IMR-90 (cell line): ENCODE results near the gene TMPRSS3. TPM values are rescaled to one million over a fixed set of nuclear protein-coding genes. Genes with fewer than 3 reads are reported as not detected.

Experiments
- ATAC-seq: fragments of 200-7000 bp; cut with Tn5 transposase; 2 replicates; pipeline ENCODE4 v1.9.1; 2020; ENCODE audit warnings: low read depth, mild to moderate bottlenecking, moderate library complexity
- BruUV-seq: library from RNA; stranded (reverse); fragments of 400-500 nt; replicated peaks from 2 replicates; lab custom pipeline; 2021; lab: Mats Ljungman, UMichigan
- CTCF ChIA-PET: fragments of 300-600 bp; formaldehyde crosslinking; extraction: SDS; loops from one replicate; lab custom pipeline; 2021; ENCODE audit warnings: antibody characterized with exemption; lab: Yijun Ruan, JAX
- POLR2A ChIA-PET: fragments of 300-600 bp; sonication (Branson Sonifier 250); formaldehyde crosslinking; loops from one replicate; lab custom pipeline; 2022; ENCODE audit warnings: antibody characterized with exemption; ENCODE audit not compliant: unreplicated experiment; lab: Charles Lee
- DNase-seq: peaks from one replicate; pipeline ENCODE4 v3.0.0; 2013
- H2AFZ ChIP-seq: replicated peaks from 2 replicates; pipeline ENCODE3; 2013; ENCODE audit warnings: low read length, mild to moderate bottlenecking; ENCODE audit not compliant: poor library complexity
- H2AK5ac ChIP-seq: 2 replicates; pipeline ENCODE4 v1.6.1; 2013; ENCODE audit warnings: low read depth, low read length, inconsistent platforms
- H2AK9ac ChIP-seq: replicated peaks from 2 replicates; pipeline ENCODE3; 2013; ENCODE audit warnings: mild to moderate bottlenecking, low read depth, low read length, moderate library complexity; ENCODE audit not compliant: poor library complexity
- H2BK120ac ChIP-seq: 2 replicates; pipeline ENCODE4 v1.6.1; 2013; ENCODE audit warnings: low read depth, low read length, inconsistent platforms
- H2BK15ac ChIP-seq: 3 replicates; pipeline ENCODE4 v1.6.1; 2013; ENCODE audit warnings: low read depth, low read length, inconsistent platforms
- H2BK20ac ChIP-seq: 2 replicates; pipeline ENCODE4 v1.6.1; 2013; ENCODE audit warnings: low read depth, mild to moderate bottlenecking, inconsistent platforms, low read length, moderate library complexity
- H2BK5ac ChIP-seq: 2 replicates; pipeline ENCODE4 v1.6.1; 2013; ENCODE audit warnings: mild to moderate bottlenecking, low read depth, low read length, inconsistent platforms; ENCODE audit not compliant: poor library complexity, severe bottlenecking
- H3K14ac ChIP-seq: replicated peaks from 2 replicates; pipeline ENCODE4 v1.6.1; 2013; ENCODE audit warnings: low read depth, low read length, inconsistent platforms
- H3K18ac ChIP-seq: 2 replicates; pipeline ENCODE4 v1.6.1; 2013; ENCODE audit warnings: low read depth, low read length, control low read depth
- H3K23ac ChIP-seq: 2 replicates; pipeline ENCODE4 v1.6.1; 2013; ENCODE audit warnings: low read depth, low read length, inconsistent platforms
- H3K27ac ChIP-seq: 2 replicates; pipeline ENCODE4 v1.5.1; 2013; ENCODE audit warnings: mild to moderate bottlenecking, control low read depth, low read length; ENCODE audit not compliant: insufficient read depth
- H3K27me3 ChIP-seq: 2 replicates; pipeline ENCODE4 v1.6.1; 2013; ENCODE audit warnings: low read length; ENCODE audit not compliant: control insufficient read depth, insufficient read depth
- H3K36me3 ChIP-seq: 2 replicates; pipeline ENCODE4 v1.6.1; 2013; ENCODE audit warnings: low read length, mixed read lengths; ENCODE audit not compliant: control insufficient read depth, insufficient read depth
- H3K4ac ChIP-seq: 2 replicates; pipeline ENCODE4 v1.6.1; 2013; ENCODE audit warnings: low read depth, low read length, inconsistent platforms
- H3K4me1 ChIP-seq: 2 replicates; pipeline ENCODE4 v1.6.1; 2013; ENCODE audit warnings: low read length, mixed read lengths; ENCODE audit not compliant: control insufficient read depth, insufficient read depth
- H3K4me2 ChIP-seq: 2 replicates; pipeline ENCODE4 v1.6.1; 2013; ENCODE audit warnings: low read depth, mild to moderate bottlenecking, control low read depth, low read length, moderate library complexity
- H3K4me3 ChIP-seq: 2 replicates; pipeline ENCODE4 v1.5.1; 2013; ENCODE audit warnings: low read depth, mild to moderate bottlenecking, control low read depth, low read length, moderate library complexity; ENCODE audit not compliant: insufficient read depth
- H3K56ac ChIP-seq: 2 replicates; pipeline ENCODE4 v1.6.1; 2013; ENCODE audit warnings: low read length, inconsistent platforms; ENCODE audit not compliant: insufficient read depth; ENCODE audit errors: extremely low read depth
- H3K79me1 ChIP-seq, 2 experiments: 2 replicates each; pipeline ENCODE4 v1.6.1; 2013; ENCODE audit warnings: low read length in 2 of 2, inconsistent platforms in 1 of 2, low read depth in 1 of 2
- H3K9ac ChIP-seq: 2 replicates; pipeline ENCODE4 v1.6.1; 2013; ENCODE audit warnings: low read depth, low read length, control low read depth
- H3K9me1 ChIP-seq: 2 replicates; pipeline ENCODE4 v1.6.1; 2013; ENCODE audit warnings: low read length, inconsistent platforms; ENCODE audit not compliant: insufficient read depth
- H3K9me3 ChIP-seq: 2 replicates; pipeline ENCODE4 v1.6.1; 2013; ENCODE audit warnings: low read length; ENCODE audit not compliant: control insufficient read depth, insufficient read depth
- H4K20me1 ChIP-seq: 2 replicates; pipeline ENCODE4 v1.6.1; 2013; ENCODE audit warnings: low read length, inconsistent platforms; ENCODE audit not compliant: insufficient read depth
- H4K5ac ChIP-seq: 2 replicates; pipeline ENCODE4 v1.6.1; 2013; ENCODE audit warnings: mild to moderate bottlenecking, low read depth, low read length, control low read depth
- H4K8ac ChIP-seq, 2 experiments: 2 replicates each; pipeline ENCODE4 v1.6.1; 2013; ENCODE audit warnings: low read depth in 2 of 2, low read length in 2 of 2, control low read depth in 1 of 2, inconsistent platforms in 1 of 2
- H4K91ac ChIP-seq: 2 replicates; pipeline ENCODE4 v1.6.1; 2013; ENCODE audit warnings: low read depth, low read length, inconsistent platforms; ENCODE audit not compliant: insufficient read depth
- CEBPB ChIP-seq: IDR thresholded peaks from 2 replicates; pipeline ENCODE4 v1.6.1; 2012; ENCODE audit warnings: low read depth, low read length, improper control_type of control experiment
- CTCF ChIP-seq: conservative IDR thresholded peaks from 2 replicates; pipeline ENCODE4 v1.5.1; 2012; ENCODE audit warnings: mild to moderate bottlenecking, low read depth, low read length, improper control_type of control experiment
- NFE2L2 ChIP-seq: fragments of 150-350 bp; IDR thresholded peaks from 2 replicates; pipeline ENCODE4 v1.6.1; 2016; ENCODE audit warnings: low read depth, mild to moderate bottlenecking, low read length
- RAD21 ChIP-seq: IDR thresholded peaks from 2 replicates; pipeline ENCODE4 v1.6.1; 2012; ENCODE audit warnings: low read length, improper control_type of control experiment
- RCOR1 ChIP-seq: IDR thresholded peaks from 2 replicates; pipeline ENCODE4 v1.6.1; 2012; ENCODE audit warnings: mild to moderate bottlenecking, low read length, improper control_type of control experiment; ENCODE audit not compliant: insufficient replicate concordance
- RFX5 ChIP-seq: IDR thresholded peaks from 2 replicates; pipeline ENCODE4 v1.8.0; 2012; ENCODE audit warnings: low read depth, mild to moderate bottlenecking, low read length, moderate library complexity
- WGBS, 2 experiments: methylation state at CpG; one replicate each; pipeline versions ENCODE4 v1.1.5 to v1.1.7; 2013; ENCODE audit warnings: missing lambda C conversion rate in 2 of 2; ENCODE audit not compliant: insufficient read length in 1 of 2; ENCODE audit errors: extremely low coverage in 2 of 2; 5-methylcytosine and 5-hydroxymethylcytosine counted together
- dilution Hi-C: fragments of 300-500 bp; cut with HindIII; formaldehyde crosslinking; loops from one replicate; pipeline ENCODE4 v1.14.3; 2018; ENCODE audit warnings: low sequenced_read_pairs; ENCODE audit not compliant: unreplicated experiment
- in situ Hi-C: fragments of 300-500 bp; cut with MboI; formaldehyde crosslinking; loops from 3 replicates; pipeline ENCODE4 v1.14.3; 2019; ENCODE audit warnings: low sequenced_read_pairs, inconsistent platforms, mixed read lengths
- intact Hi-C: fragments of 100-400 bp; cut with micrococcal nuclease; formaldehyde crosslinking; loops from 2 replicates; pipeline ENCODE4 v1.10.0; 2022
- polyA plus RNA-seq, 3 experiments: library from polyadenylated mRNA; depleted of rRNA; stranded (reverse); fragments of >200 nt; gene quantifications; 2 replicates each; pipeline ENCODE4 v1.2.3, GENCODE V29; 2012; ENCODE audit warnings: low replicate concordance in 1 of 3
- total RNA-seq: library from RNA; depleted of rRNA; stranded (reverse); fragments of >200 nt; gene quantifications from 2 replicates; pipeline ENCODE4 v1.2.3, GENCODE V29; 2012

Gene TMPRSS3
- total and polyA plus RNA-seq, 2 of the 4 experiments (the other 2 are of a cell fraction), result not detected

- BruUV-seq, result no TSS peak
- H2BK20ac ChIP-seq, result no peak overlapping the region
- TF ChIP-seq CEBPB (no peak), CTCF (no peak), NFE2L2 (no peak), RFX5 (no peak), RCOR1 (no peak), RAD21 (no peak)
- no peaks in the 10 kb centered on the region for H3K79me1 ChIP-seq
- no peak overlapping the region for H3K9ac ChIP-seq
- H3K4ac ChIP-seq, result no peak overlapping the region
- no peak overlapping the region for H4K8ac ChIP-seq
- H2BK15ac ChIP-seq, result no peak overlapping the region
- H4K91ac ChIP-seq, result no peak overlapping the region
- no peak overlapping the region for H2BK120ac ChIP-seq
- ATAC-seq, result no peak
- no peak overlapping the region for H3K4me3 ChIP-seq
- ChIA-PET CTCF (no interaction called here), POLR2A (no interaction called here)
- DNase-seq, result no peak
- no peaks in the 10 kb centered on the region for H3K4me1 ChIP-seq
- no peak overlapping the region for H3K27ac ChIP-seq
- intact Hi-C loops (no loop called here), in situ Hi-C loops (no loop called here), dilution Hi-C loops (no loop called here)
- no peak overlapping the region for H3K14ac ChIP-seq
- no peaks in the 10 kb centered on the region for H3K9me1 ChIP-seq
- no peak overlapping the region for H3K23ac ChIP-seq
- H2AK9ac ChIP-seq, result no peak overlapping the region
- peaks cover 32% of the 10 kb centered on the region for H3K27me3 ChIP-seq
- H3K56ac ChIP-seq, result no peak overlapping the region
- no peaks in the 10 kb centered on the region for H4K20me1 ChIP-seq
- no peak overlapping the region for H2AFZ ChIP-seq
- H2AK5ac ChIP-seq, result no peak overlapping the region
- no peak overlapping the region for H2BK5ac ChIP-seq
- no peak overlapping the region for H3K4me2 ChIP-seq
- H3K9me3 ChIP-seq, result no peaks in the 10 kb centered on the region
- no peaks in the 10 kb centered on the region for H3K36me3 ChIP-seq
- WGBS, 2 experiments, result 94% methylated on average over 2 of the region's 6 CpGs; no CpG with 5 or more reads in 1 of the 2 experiments
- H4K5ac ChIP-seq, result no peak overlapping the region
- H3K18ac ChIP-seq, result no peak overlapping the region
These were observed 6.4 kb downstream of the TMPRSS3 start for GRCh38 chr21:42389449-42389835.
